HepG2 (cell line): ENCODE measurements around the gene HEPN1. TPM values are rescaled to one million over a fixed set of nuclear protein-coding genes. Genes with fewer than 3 reads are reported as not detected.
A peak's percentile ranks its signal among the peaks of the same experiment; 100 is the strongest.

ENCODE experiments used
- AGO2 ChIP-seq: fragments of 200-400 bp; formaldehyde crosslinking; optimal IDR thresholded peaks from 2 replicates; pipeline ENCODE3; 2017; ENCODE audit warnings: mild to moderate bottlenecking, low read depth, low read length, moderate library complexity
- CBX2 ChIP-seq, 2 experiments: fragments of 200-600 bp in 1 of 2; sonication (generic); formaldehyde crosslinking in 1 of 2; IDR thresholded peaks; 2 replicates each; pipeline versions ENCODE4 v1.7.0 to v1.8.1; 2018 to 2022; ENCODE audit warnings: low read depth in 2 of 2, low read length in 1 of 2, mild to moderate bottlenecking in 1 of 2, missing genetic modification reagents in 1 of 2
- FOXK1 ChIP-seq: sonication (generic); formaldehyde crosslinking; IDR thresholded peaks from 2 replicates; pipeline ENCODE4 v1.4.0; 2020; ENCODE audit warnings: low read depth, missing genetic modification reagents, borderline replicate concordance
- HES4 ChIP-seq: sonication (generic); formaldehyde crosslinking; IDR thresholded peaks from 2 replicates; pipeline ENCODE4 v1.9.0; 2021; ENCODE audit warnings: mild to moderate bottlenecking, missing genetic modification reagents, borderline replicate concordance
- KDM2A ChIP-seq: sonication (generic); formaldehyde crosslinking; IDR thresholded peaks from 2 replicates; pipeline ENCODE4 v1.4.0; 2020; ENCODE audit warnings: low read depth, missing genetic modification reagents, borderline replicate concordance
- MIXL1 ChIP-seq: IDR thresholded peaks from 2 replicates; pipeline ENCODE4 v1.6.1; 2016
- MYC ChIP-seq: sonication (generic); formaldehyde crosslinking; IDR thresholded peaks from 2 replicates; pipeline ENCODE4 v1.9.0; 2021; ENCODE audit warnings: missing genetic modification reagents, borderline replicate concordance
- RAD21 ChIP-seq: fragments of 450-650 bp; formaldehyde crosslinking; IDR thresholded peaks from 2 replicates; pipeline ENCODE4 v1.5.0; 2020; ENCODE audit warnings: mild to moderate bottlenecking
- RBM39 ChIP-seq: fragments of 200-400 bp; formaldehyde crosslinking; IDR thresholded peaks from one replicate; pipeline ENCODE4 v1.6.1; 2018; ENCODE audit warnings: antibody characterized with exemption, mild to moderate bottlenecking, low read depth, low read length; ENCODE audit not compliant: poor library complexity, severe bottlenecking
- SALL1 ChIP-seq: sonication (generic); formaldehyde crosslinking; IDR thresholded peaks from 2 replicates; pipeline ENCODE4 v1.8.0; 2022; ENCODE audit warnings: mild to moderate bottlenecking, missing genetic modification reagents
- SALL2 ChIP-seq: sonication (generic); formaldehyde crosslinking; IDR thresholded peaks from 2 replicates; pipeline ENCODE4 v1.8.1; 2023; ENCODE audit warnings: mild to moderate bottlenecking, missing genetic modification reagents, inconsistent platforms
- ZEB1 ChIP-seq: IDR thresholded peaks from 2 replicates; pipeline ENCODE4 v1.6.1; 2012; ENCODE audit warnings: mild to moderate bottlenecking, low read depth, inconsistent platforms; ENCODE audit not compliant: insufficient replicate concordance
- ZFP41 ChIP-seq: sonication (generic); formaldehyde crosslinking; IDR thresholded peaks from 2 replicates; pipeline ENCODE4 v1.4.0; 2020; ENCODE audit warnings: mild to moderate bottlenecking, missing genetic modification reagents, borderline replicate concordance
- ZNF101 ChIP-seq: sonication (generic); formaldehyde crosslinking; IDR thresholded peaks from 2 replicates; pipeline ENCODE4 v1.4.0; 2020; ENCODE audit warnings: mild to moderate bottlenecking, low read depth, missing genetic modification reagents, borderline replicate concordance
- ZNF12 ChIP-seq: sonication (generic); formaldehyde crosslinking; IDR thresholded peaks from 2 replicates; pipeline ENCODE4 v1.5.0; 2020; ENCODE audit warnings: missing genetic modification reagents
- ZNF235 ChIP-seq: sonication (generic); formaldehyde crosslinking; IDR thresholded peaks from 2 replicates; pipeline ENCODE4 v1.8.1; 2023; ENCODE audit warnings: mild to moderate bottlenecking, missing genetic modification reagents, borderline replicate concordance
- ZNF652 ChIP-seq: IDR thresholded peaks from 2 replicates; pipeline ENCODE4 v1.6.1; 2016; ENCODE audit warnings: low read depth, borderline replicate concordance
- ZNF660 ChIP-seq: sonication (generic); formaldehyde crosslinking; IDR thresholded peaks from 2 replicates; pipeline ENCODE4 v1.5.1; 2020; ENCODE audit warnings: mild to moderate bottlenecking, low read depth, missing genetic modification reagents, borderline replicate concordance
- ZSCAN25 ChIP-seq: sonication (generic); formaldehyde crosslinking; IDR thresholded peaks from 2 replicates; pipeline ENCODE4 v1.8.0; 2022; ENCODE audit warnings: mild to moderate bottlenecking, missing genetic modification reagents
- polyA plus RNA-seq, 8 experiments: library from polyadenylated mRNA; depleted of rRNA in 3 of 8; stranded (reverse) in 7 of 8; unstranded in 1 of 8; fragments of >200 nt; fragmentation: Illumina TruSeq in 4 of 8; extraction: Trizol in 4 of 8; gene quantifications; 2 replicates each; pipeline versions ENCODE4 v1.2.1 to v1.2.3, GENCODE V29; 2011 to 2016; ENCODE audit warnings: low read depth in 4 of 8, missing spikeins in 1 of 8, mixed read lengths in 1 of 8; ENCODE audit not compliant: insufficient read depth in 1 of 8
- total RNA-seq, 5 experiments: library from RNA; depleted of rRNA; stranded (reverse); fragments of >200 nt; fragmentation: Illumina TruSeq; extraction: Trizol; gene quantifications; 2 replicates each; pipeline ENCODE4 v1.2.3, GENCODE V29; 2016; ENCODE audit warnings: low read depth in 1 of 5
- TF ChIP-seq, protein P1 (sequence below): sonication (generic); formaldehyde crosslinking; IDR thresholded peaks from 2 replicates; pipeline ENCODE4 v1.4.0; 2020; ENCODE audit warnings: low read depth, mild to moderate bottlenecking, missing genetic modification reagents
- TF ChIP-seq, protein P2 (sequence below): sonication (generic); formaldehyde crosslinking; IDR thresholded peaks from 2 replicates; pipeline ENCODE4 v1.4.0; 2020; ENCODE audit warnings: missing genetic modification reagents
- TF ChIP-seq, protein P3 (sequence below): fragments of 450-650 bp; IDR thresholded peaks from 2 replicates; pipeline ENCODE4 v1.6.1; 2016
- TF ChIP-seq, protein P4 (sequence below): sonication (generic); formaldehyde crosslinking; conservative IDR thresholded peaks from 2 replicates; pipeline ENCODE4 v1.8.0; 2022; ENCODE audit warnings: mild to moderate bottlenecking, moderate library complexity, missing genetic modification reagents

Gene HEPN1
- total and polyA plus RNA-seq, 2 of the 13 experiments (the other 11 are each of a cell fraction or from before 2014, with no cell fraction given): not detected

DNA sequence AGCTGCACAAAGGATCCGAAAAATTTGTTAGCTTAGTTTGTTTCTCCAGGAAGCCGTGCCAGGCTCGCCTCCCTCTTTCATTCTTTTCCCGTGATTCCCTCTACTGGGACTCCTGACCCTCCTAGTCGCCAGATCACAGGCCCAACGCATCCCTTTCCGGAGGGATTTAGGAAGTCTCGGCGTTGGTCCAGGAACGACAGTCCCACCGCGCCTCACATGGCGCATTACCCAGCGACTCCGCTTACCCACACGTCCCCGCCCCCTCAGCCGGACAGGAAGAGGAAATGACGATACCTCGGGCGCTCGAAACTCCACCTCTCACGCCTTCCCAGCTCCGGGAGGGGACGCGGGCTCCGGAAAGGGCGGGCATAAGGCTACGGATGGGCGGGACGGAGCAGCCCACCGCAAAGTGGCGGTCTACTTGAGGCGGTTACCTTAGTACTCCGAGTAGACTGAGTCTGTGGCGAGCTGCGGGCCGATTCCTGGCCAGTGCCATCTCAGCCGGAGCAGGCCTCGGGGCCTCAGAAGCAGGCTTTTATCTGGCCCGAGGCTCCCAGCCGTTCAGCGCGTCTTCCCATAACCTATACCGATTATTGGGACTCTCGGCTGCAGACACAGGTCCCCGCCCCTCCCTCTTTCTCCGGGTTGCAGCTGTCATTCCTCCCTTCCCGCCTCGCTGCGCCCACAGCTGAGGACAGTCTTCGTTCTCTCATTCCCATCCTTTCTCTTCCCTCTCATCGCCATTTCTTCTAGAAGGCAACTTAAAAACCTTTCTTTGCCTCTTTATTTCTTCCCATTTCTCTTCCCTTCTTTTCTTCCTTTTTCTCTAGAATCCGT is 34.9 kb downstream of the HEPN1 start, which contains the start of gene CCDC15 (continued):
- TF ChIP-seq MIXL1 (no peak), ZNF12 (CRISPR knock-in tag) (no peak), HES4 (CRISPR knock-in tag) (no peak), RAD21 (CRISPR knock-in tag) (no peak), CBX2 (IDR thresholded peaks at IDR 0.05; ENCODE audit: low read depth, low read length) (no peak), CBX2 (CRISPR knock-in tag; IDR thresholded peaks at IDR 0.05; ENCODE audit: low read depth) (no peak), KDM2A (CRISPR knock-in tag) (peak; percentile 63; the same call in 1 of the 2 replicates), SALL1 (peak; percentile 87), AGO2 (no peak), ZNF235 (CRISPR knock-in tag) (0 out of 2 replicates have a peak, but pooled peaks have one; percentile 38), RBM39 (peak; percentile 22), ZSCAN25 (CRISPR knock-in tag) (peak; percentile 57; the same call in 1 of the 2 replicates), MYC (CRISPR knock-in tag) (peak; percentile 91), SALL2 (peak; percentile 91), ZNF652 (no peak), ZNF101 (peak; percentile 62; the same call in 1 of the 2 replicates), ZEB1 (no peak), ZNF660 (CRISPR knock-in tag) (no peak), FOXK1 (CRISPR knock-in tag) (no peak), ZFP41 (CRISPR knock-in tag) (no peak)
- TF ChIP-seq, protein P1, sequence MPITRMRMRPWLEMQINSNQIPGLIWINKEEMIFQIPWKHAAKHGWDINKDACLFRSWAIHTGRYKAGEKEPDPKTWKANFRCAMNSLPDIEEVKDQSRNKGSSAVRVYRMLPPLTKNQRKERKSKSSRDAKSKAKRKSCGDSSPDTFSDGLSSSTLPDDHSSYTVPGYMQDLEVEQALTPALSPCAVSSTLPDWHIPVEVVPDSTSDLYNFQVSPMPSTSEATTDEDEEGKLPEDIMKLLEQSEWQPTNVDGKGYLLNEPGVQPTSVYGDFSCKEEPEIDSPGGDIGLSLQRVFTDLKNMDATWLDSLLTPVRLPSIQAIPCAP (CRISPR knock-in tag): no peak
- TF ChIP-seq, protein P2, sequence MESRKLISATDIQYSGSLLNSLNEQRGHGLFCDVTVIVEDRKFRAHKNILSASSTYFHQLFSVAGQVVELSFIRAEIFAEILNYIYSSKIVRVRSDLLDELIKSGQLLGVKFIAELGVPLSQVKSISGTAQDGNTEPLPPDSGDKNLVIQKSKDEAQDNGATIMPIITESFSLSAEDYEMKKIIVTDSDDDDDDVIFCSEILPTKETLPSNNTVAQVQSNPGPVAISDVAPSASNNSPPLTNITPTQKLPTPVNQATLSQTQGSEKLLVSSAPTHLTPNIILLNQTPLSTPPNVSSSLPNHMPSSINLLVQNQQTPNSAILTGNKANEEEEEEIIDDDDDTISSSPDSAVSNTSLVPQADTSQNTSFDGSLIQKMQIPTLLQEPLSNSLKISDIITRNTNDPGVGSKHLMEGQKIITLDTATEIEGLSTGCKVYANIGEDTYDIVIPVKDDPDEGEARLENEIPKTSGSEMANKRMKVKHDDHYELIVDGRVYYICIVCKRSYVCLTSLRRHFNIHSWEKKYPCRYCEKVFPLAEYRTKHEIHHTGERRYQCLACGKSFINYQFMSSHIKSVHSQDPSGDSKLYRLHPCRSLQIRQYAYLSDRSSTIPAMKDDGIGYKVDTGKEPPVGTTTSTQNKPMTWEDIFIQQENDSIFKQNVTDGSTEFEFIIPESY (CRISPR knock-in tag): no peak
- TF ChIP-seq, protein P3, sequence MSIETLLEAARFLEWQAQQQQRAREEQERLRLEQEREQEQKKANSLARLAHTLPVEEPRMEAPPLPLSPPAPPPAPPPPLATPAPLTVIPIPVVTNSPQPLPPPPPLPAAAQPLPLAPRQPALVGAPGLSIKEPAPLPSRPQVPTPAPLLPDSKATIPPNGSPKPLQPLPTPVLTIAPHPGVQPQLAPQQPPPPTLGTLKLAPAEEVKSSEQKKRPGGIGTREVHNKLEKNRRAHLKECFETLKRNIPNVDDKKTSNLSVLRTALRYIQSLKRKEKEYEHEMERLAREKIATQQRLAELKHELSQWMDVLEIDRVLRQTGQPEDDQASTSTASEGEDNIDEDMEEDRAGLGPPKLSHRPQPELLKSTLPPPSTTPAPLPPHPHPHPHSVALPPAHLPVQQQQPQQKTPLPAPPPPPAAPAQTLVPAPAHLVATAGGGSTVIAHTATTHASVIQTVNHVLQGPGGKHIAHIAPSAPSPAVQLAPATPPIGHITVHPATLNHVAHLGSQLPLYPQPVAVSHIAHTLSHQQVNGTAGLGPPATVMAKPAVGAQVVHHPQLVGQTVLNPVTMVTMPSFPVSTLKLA: peak; percentile 51
- TF ChIP-seq, protein P4, sequence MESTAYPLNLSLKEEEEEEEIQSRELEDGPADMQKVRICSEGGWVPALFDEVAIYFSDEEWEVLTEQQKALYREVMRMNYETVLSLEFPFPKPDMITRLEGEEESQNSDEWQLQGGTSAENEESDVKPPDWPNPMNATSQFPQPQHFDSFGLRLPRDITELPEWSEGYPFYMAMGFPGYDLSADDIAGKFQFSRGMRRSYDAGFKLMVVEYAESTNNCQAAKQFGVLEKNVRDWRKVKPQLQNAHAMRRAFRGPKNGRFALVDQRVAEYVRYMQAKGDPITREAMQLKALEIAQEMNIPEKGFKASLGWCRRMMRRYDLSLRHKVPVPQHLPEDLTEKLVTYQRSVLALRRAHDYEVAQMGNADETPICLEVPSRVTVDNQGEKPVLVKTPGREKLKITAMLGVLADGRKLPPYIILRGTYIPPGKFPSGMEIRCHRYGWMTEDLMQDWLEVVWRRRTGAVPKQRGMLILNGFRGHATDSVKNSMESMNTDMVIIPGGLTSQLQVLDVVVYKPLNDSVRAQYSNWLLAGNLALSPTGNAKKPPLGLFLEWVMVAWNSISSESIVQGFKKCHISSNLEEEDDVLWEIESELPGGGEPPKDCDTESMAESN: 0 out of 2 replicates have a peak, but pooled peaks have one; percentile 27
